Left renal cortex interstitium (tissue), 4 donors: ENCODE data around the gene ADRM1. TPM values are rescaled to one million over a fixed set of nuclear protein-coding genes. Genes with fewer than 3 reads are reported as not detected.

Experiments
- DNase-seq, 4 donors: peaks; one replicate each; pipeline ENCODE4 v3.0.0-alpha.2; 2013; ENCODE audit warnings: low read depth in 4 of 4, low spot score in 2 of 4, missing footprints in 1 of 4
- polyA plus RNA-seq, 4 donors: library from polyadenylated mRNA; unstranded; fragments of 120-200 nt; gene quantifications; one replicate each; pipeline ENCODE4 v1.2.1, GENCODE V29; 2013; ENCODE audit not compliant: insufficient read length in 4 of 4

Gene ADRM1
- polyA plus RNA-seq, 4 donors, result 44.0 to 74.9 (median 62.5) TPM

DNA sequence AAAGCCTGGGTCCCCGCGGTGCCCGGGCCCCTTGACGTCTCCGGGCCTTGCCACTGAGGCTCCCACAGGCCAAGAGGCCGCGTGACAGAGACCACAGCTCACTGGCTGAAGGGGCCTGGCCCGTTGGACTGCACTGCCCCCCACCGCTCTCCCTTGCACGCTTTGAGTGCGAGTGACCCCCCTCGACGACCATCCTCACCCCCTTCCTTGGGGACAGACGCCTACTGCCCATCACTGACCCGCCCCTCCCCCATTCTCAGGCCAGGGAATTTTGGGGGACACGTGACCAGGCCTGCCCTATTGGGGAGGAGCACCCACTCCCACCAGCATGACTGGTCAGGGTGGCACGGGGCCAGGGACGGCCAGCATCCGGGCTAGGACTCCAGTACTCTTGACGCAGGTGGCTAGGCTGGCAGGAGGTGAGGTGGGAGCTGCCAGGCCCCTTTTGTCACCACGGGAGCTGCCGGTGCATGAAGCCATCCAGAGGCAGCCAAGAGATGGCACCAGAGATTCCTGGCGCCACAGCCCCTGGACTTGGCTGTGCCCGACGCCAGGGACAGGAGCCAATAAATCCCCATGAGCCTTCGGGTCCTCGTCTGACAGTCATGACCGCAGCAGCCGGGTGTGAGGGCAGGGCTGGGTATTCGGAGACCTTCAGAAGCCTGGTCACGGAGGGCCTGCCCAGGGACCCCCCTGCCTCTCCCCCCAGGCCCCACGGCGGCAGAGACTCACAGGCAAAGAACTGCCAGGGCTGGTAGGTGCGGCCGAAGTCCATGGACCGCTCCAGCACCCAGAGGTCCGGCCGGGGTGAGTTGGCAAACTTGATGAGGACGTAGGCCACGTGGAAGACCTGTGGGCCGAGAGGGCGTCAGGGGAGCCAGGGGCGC, 49.8 kb downstream of the ADRM1 start:
- DNase-seq, result no peak

DNA sequence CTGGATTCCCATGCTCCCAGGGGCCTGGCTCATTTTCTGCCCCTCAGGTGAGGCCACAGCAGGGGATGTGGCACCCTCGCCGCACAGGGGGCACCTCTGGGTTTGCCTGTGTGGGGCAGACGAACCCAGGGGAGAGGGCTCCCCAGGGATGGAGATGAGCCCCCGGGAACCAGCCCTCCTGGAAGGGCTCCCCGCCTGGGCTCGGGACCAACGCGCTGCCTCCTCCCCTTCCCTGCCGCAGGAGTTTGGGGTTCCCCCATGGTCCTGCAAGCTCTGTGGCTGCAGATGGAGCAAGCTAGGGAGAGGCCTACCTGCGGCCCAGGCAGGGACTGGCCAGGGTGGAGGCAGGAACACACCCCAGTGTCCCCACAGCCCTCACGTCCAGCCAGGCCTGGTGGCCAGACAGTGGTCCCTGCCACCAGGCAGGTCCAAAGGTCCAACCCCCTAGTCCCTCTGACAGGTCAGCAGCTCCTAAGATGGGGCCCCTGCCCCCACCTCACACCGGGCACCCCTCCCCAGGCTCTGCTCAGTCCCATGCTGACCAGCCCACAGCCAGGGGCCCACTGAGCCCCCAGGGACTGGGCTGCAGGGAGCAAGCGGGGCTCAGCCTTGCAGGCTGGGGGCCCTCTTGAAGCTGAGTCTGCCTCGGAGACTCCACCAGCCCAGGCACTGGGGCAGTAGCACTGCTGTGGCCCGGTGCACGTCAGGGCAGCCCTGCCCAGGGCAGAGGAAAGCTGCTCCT, 50.7 kb downstream of the ADRM1 start:
- DNase-seq, result no peak

DNA sequence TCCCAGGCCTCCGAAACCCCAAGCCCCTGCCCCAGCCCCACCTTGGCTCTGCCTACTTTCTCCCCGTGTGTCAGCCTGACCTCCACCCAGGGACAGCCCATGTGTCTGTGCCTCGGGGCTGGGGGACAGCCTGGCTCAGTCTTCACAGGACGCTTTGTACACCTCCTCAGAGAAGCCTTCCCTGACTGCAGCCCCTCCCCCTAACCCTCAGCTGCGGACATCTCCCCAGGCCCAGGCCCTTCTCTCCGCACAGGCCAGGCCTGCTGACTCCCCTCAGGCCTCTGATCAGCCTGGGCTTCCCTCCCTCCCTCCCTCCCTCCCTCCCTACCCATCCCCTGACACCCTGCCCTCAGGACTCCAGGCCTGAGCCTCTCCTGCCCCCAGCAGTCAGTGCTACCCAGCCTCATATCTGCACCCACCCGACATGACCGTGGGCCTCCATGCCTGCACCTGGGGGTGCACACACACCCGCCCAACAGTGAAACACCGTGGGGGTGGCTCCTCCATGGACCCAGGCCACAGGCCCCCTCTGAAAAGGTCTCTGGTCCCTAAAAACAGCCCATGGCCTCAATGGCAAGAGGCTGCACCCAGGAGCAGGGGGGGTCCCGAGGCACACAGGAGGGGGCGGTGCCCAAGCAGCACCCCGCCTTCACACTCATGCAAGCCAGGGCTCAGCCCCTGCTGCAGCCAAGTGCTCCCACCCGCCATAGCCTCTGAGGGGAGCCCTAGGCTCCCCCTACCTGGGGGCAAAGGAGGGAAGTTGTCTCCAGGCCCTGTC, 51.4 kb downstream of the ADRM1 start:
- DNase-seq, result no peak

DNA sequence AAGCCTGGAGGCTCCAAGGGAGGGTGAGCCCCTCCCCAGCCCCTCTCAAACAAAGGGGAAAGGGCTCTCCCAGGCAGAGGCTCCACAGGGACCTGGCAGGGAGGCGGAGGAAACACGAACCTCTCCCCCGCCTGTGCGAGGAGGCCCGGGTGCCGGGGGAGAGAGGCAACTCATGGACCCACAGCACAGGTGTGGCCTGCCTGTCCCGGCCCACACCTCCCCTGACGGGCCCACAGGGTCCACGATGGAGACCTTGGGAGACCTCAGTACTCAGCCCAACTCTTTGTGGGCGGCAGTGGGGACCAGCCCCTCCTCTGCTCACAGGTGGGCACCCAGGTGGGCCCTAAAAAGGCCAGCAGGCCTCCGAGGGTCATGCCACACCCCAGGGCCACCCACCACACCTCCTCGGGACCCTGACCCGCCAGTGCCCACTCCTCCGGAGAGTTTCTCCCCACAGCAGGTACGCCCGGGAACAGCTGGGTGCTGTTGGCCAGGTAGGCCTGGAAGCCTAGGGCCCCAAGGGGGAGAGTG, 52.1 kb downstream of the ADRM1 start:
- DNase-seq, result no peak

DNA sequence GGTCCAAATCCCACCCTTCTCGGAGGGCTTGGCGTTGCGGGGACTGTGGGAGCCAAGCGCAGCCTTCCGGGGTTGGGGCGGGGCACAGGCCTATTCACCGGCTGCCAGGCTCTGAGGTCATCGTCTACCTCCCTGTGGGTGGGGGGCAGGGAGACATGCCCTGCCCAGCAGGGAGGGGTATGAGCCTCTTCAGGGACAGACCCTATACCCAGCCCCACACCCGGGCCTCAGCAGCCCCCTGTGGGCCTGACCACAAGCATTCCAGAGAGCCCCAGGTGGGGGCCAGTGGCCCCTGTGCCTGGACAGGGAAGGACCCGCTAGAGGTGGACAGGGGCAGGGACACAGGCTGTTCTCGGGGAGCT, 52.7 kb downstream of the ADRM1 start:
- DNase-seq, result no peak

DNA sequence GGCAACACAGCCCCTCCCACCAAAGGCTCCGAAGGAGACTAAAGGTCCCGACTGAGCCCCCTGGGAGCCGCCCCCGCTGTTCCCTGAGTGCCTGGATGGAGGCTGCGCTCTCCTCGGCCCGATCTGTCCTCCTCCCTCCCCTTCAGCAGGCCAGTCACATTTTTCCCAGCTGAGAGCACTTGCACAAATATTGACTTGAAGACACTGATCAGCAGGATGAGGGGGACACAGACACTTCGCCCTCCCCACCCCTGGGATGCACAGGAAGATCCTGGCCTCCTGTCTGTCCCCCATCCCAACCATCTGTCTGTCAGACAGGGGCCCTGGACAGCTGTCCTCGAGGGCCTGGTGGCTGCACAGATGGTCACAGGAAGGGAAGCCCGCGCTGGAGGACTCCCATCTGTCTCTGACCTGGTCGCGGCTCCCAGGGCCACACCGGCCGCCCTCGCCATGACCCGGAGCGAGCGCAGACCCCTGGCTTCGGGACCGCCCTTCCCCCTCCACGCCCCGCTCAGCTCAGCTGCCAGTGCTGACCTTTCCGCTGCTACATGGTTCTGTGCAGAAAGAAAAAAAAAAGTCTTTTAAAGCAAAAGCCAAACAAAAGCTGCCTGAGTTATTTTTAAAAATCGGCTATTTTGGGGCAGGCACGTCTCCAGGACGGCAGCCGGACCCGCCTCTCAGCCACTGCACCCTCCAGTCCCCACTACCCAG, 53.2 kb downstream of the ADRM1 start:
- DNase-seq, result no peak

DNA sequence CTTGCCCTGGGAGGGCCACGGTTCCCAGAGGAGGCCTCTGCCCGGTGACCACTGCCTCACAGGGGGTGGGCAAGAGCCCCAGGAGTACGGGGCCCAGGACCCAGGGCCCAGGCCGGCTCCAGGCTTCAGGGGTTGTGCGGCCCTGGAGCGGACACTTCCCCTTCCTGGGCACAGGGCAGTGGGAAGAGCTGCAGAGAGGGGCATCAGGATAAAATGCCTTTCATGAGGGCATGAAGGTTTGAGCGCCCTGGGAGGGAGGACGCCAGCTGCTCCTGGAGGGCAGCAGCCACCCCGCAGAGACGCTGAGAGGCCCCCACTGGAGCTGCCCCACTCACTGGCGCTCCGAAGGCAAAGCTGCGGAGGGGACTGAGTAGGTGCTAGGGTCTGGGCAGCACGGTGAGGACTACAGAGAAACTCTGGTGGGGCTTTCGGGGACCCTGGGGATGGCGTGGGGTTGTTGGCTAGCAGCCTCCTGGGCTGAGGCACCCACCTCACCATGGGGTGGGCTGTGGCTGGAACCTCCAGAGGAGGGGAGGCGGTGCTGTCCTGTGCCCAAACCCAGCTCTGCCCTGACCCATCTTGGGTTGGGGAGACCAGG, 53.9 kb downstream of the ADRM1 start:
- no peak for DNase-seq

DNA sequence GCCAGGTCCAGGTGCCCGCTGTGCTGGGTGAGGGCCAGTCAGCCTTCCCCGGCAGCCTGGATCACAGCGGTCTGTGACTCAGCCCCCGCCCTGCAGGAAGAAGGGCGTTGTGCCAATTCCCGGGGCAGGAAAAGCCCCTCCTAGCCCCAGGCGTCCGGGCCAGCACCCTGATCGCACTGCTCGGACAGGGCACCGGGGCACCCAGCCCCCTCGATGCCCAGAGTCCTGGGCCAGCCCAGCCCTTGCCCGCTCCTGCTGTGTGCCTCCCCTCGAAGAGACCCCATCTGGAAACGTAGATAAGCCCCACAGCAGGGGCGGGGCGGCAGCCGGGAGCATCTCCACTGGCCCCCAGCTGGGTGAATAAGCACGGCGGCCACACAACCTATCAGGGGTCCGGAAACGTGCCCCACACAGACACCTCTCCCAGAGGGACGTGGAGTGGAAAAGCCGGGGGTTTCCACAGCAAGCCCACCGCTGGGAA, 54.4 kb downstream of the ADRM1 start:
- no peak for DNase-seq

DNA sequence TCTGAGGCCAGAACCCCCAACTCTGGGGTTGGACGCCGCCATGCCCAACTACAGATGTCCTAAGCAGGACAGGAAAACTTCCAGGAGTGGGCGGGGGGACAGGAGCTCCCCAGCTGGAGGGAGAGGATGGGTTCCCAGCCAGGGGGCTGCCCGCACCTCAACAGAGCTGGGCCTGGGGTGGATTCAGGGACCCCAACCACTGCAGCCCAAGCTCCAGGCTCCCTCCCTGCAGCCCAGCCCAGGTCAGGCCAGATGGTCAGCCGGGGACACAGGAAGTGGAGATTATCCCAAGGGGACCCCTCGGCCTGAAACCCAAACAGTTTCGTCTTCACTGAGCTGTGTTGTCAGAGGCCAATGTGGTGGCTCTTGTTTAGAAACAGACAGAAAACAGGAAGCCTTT, 54.9 kb downstream of the ADRM1 start:
- no peak for DNase-seq

Other genes with a start within 250 kb of the ADRM1 start
- gene TAF4, start 237.1 kb upstream of the ADRM1 start, polyA plus RNA-seq, result 10 to 100 TPM; 14.1 to 28.7 (median 20.1) TPM
- gene LSM14B, start 180.5 kb upstream of the ADRM1 start, polyA plus RNA-seq, result 10 to 100 TPM; 50.3 to 65.3 (median 59.7) TPM
- gene PSMA7, start 159.6 kb upstream of the ADRM1 start, polyA plus RNA-seq, result 100 to 1,000 TPM; 182 to 221 (median 190) TPM
- 10 to 100 TPM; 15.5 to 27.8 (median 21.2) TPM for gene SS18L1, start 159.2 kb upstream of the ADRM1 start, polyA plus RNA-seq
- gene MTG2, start 120.0 kb upstream of the ADRM1 start, polyA plus RNA-seq, result 10 to 100 TPM; 30.6 to 45.6 (median 36.7) TPM
- under 1 TPM in 3 of 4 donors, not detected in 1; 0.08 to 0.21 (median 0.14) TPM for gene HRH3, start 82.7 kb upstream of the ADRM1 start, polyA plus RNA-seq
- 10 to 100 TPM; 26.7 to 41.5 (median 34.8) TPM for gene OSBPL2, start 64.5 kb upstream of the ADRM1 start, polyA plus RNA-seq
- gene LAMA5, start 64.3 kb downstream of the ADRM1 start, polyA plus RNA-seq, result 100 to 1,000 TPM in 3 of 4 donors, 10 to 100 TPM in 1; 70.5 to 201 (median 146) TPM
- gene RPS21, start 84.1 kb downstream of the ADRM1 start, polyA plus RNA-seq, result 1,000 to 10,000 TPM in 1 of 4 donors, 100 to 1,000 TPM in 3; 820 to 1,197 (median 904) TPM
- gene CABLES2, start 104.3 kb downstream of the ADRM1 start, polyA plus RNA-seq, result 10 to 100 TPM in 3 of 4 donors, 1 to 10 TPM in 1; 8.0 to 11.6 (median 11.0) TPM
- 1 to 10 TPM; 1.6 to 3.0 (median 2.0) TPM for gene RBBP8NL, start 124.5 kb downstream of the ADRM1 start, polyA plus RNA-seq
- gene GATA5, start 173.0 kb downstream of the ADRM1 start, polyA plus RNA-seq, result 10 to 100 TPM in 1 of 4 donors, 1 to 10 TPM in 3; 6.3 to 11.1 (median 8.3) TPM